OCI-M2 (cell line): ENCODE data around the gene EPHA2.
"Not testable (repeated sequence)": the region's sequence is repeated elsewhere in the genome, so short reads cannot be mapped to it uniquely, and the experiment has no call there.

Experiments
- DNase-seq: peaks from one replicate; lab custom pipeline; 2025; ENCODE audit not compliant: unreplicated experiment; lab: John Stamatoyannopoulos, UW

EPHA2 gene

GRCh38 chr1:16168622-16169360, 12.9 kb upstream of the EPHA2 start:
- DNase-seq = no peak

- not testable (repeated sequence) for DNase-seq
Observed at GRCh38 chr1:16168144-16168495, 12.3 kb upstream of the EPHA2 start.

- no peak for DNase-seq
Observed at GRCh38 chr1:16167331-16168143, 11.7 kb upstream of the EPHA2 start.

GRCh38 chr1:16166117-16166516, 10.2 kb upstream of the EPHA2 start:
- DNase-seq = no peak

- DNase-seq = no peak
Observed at GRCh38 chr1:16165548-16165947, 9.7 kb upstream of the EPHA2 start.

- DNase-seq = no peak
Observed at GRCh38 chr1:16165073-16165364, 9.2 kb upstream of the EPHA2 start.

GRCh38 chr1:16164213-16165072, 8.6 kb upstream of the EPHA2 start:
- no peak for DNase-seq

GRCh38 chr1:16163608-16164212, 7.8 kb upstream of the EPHA2 start:
- not testable (repeated sequence) for DNase-seq

- DNase-seq = no peak
Observed at GRCh38 chr1:16162163-16162822, 6.4 kb upstream of the EPHA2 start.

GRCh38 chr1:16161717-16162116, 5.8 kb upstream of the EPHA2 start:
- DNase-seq = no peak

- no peak for DNase-seq
Observed at GRCh38 chr1:16158993-16159831, 3.3 kb upstream of the EPHA2 start.

- no peak for DNase-seq
Observed at GRCh38 chr1:16158025-16158424, 2.2 kb upstream of the EPHA2 start.

- DNase-seq = no peak
Observed at GRCh38 chr1:16156848-16157495, 1.1 kb upstream of the EPHA2 start.

- no peak for DNase-seq
Observed at GRCh38 chr1:16153999-16154673, 1.7 kb downstream of the EPHA2 start.

- no peak for DNase-seq
Observed at GRCh38 chr1:16153096-16153998, 2.5 kb downstream of the EPHA2 start.

- DNase-seq = no peak
Observed at GRCh38 chr1:16152481-16153087, 3.3 kb downstream of the EPHA2 start.

- DNase-seq = no peak
Observed at GRCh38 chr1:16151995-16152384, 3.9 kb downstream of the EPHA2 start.
